HG02938 (cell line): Measurements from ENCODE around the gene EML4.
"Not testable (repeated sequence)": the region's sequence is repeated elsewhere in the genome, so short reads cannot be mapped to it uniquely, and the experiment has no call there.

Experiments used
- ATAC-seq: cut with Tn5 transposase; IDR thresholded peaks from one replicate; pipeline ENCODE4 v1.9.1; 2021; ENCODE audit warnings: mild to moderate bottlenecking, moderate library complexity; ENCODE audit not compliant: unreplicated experiment

EML4 gene

GRCh38 chr2:42328923-42329322 is 159.8 kb downstream of the EML4 start:
- no peak for ATAC-seq

GRCh38 chr2:42329736-42330135 is 160.6 kb downstream of the EML4 start:
- no peak for ATAC-seq

- no peak for ATAC-seq
Observed at GRCh38 chr2:42331569-42332284, 162.6 kb downstream of the EML4 start.

GRCh38 chr2:42332575-42332974 is 163.4 kb downstream of the EML4 start:
- no peak for ATAC-seq

- no peak for ATAC-seq
Observed at GRCh38 chr2:42333579-42333978, 164.4 kb downstream of the EML4 start.

GRCh38 chr2:42334220-42334619 is 165.1 kb downstream of the EML4 start:
- ATAC-seq, result no peak

- not testable (repeated sequence) for ATAC-seq
Observed at GRCh38 chr2:42334865-42335264, 165.7 kb downstream of the EML4 start.

GRCh38 chr2:42335514-42336104 is 166.5 kb downstream of the EML4 start:
- no peak for ATAC-seq

- no peak for ATAC-seq
Observed at GRCh38 chr2:42336361-42336965, 167.3 kb downstream of the EML4 start.

GRCh38 chr2:42337356-42337820 is 168.2 kb downstream of the EML4 start:
- ATAC-seq, result no peak

GRCh38 chr2:42337846-42338566 is 168.9 kb downstream of the EML4 start:
- no peak for ATAC-seq

- no peak for ATAC-seq
Observed at GRCh38 chr2:42338567-42339190, 169.5 kb downstream of the EML4 start.

GRCh38 chr2:42339191-42339912 is 170.2 kb downstream of the EML4 start:
- ATAC-seq, result no peak

GRCh38 chr2:42340045-42340937 is 171.1 kb downstream of the EML4 start:
- ATAC-seq, result no peak

GRCh38 chr2:42340938-42341636 is 171.9 kb downstream of the EML4 start:
- ATAC-seq, result no peak

- no peak for ATAC-seq
Observed at GRCh38 chr2:42342061-42342794, 173.1 kb downstream of the EML4 start.

- ATAC-seq, result no peak
Observed at GRCh38 chr2:42342795-42343241, 173.7 kb downstream of the EML4 start.

- ATAC-seq, result no peak
Observed at GRCh38 chr2:42345986-42346385, 176.8 kb downstream of the EML4 start.
